GM23338 (cell line): ENCODE data around the gene ZFP62. TPM values are rescaled to one million over a fixed set of nuclear protein-coding genes. Genes with fewer than 3 reads are reported as not detected.

ENCODE experiments used
- ATAC-seq: fragments of 200-7000 bp; cut with Tn5 transposase; 3 replicates; pipeline ENCODE4 v1.9.1; 2020
- DNase-seq: peaks from one replicate; pipeline ENCODE4 v3.0.0-alpha.2; 2015; ENCODE audit warnings: low spot score
- H2AFZ ChIP-seq: fragments of 200-600 bp; sonication (generic); 2 replicates; pipeline ENCODE4 v1.8.0; 2016; ENCODE audit warnings: antibody characterized with exemption, mild to moderate bottlenecking, moderate library complexity
- H3F3A ChIP-seq: fragments of 200-600 bp; sonication (generic); replicated peaks from 2 replicates; pipeline ENCODE4 v1.8.0; 2017; ENCODE audit warnings: antibody characterized with exemption, mixed run types, low read depth
- H3K27ac ChIP-seq: fragments of 200-600 bp; sonication (generic); 2 replicates; pipeline ENCODE4 v1.6.1; 2016; ENCODE audit warnings: low read depth
- H3K27me3 ChIP-seq: fragments of 200-600 bp; sonication (generic); 2 replicates; pipeline ENCODE4 v1.8.0; 2016; ENCODE audit warnings: mild to moderate bottlenecking, mixed run types, moderate library complexity; ENCODE audit not compliant: insufficient read depth
- H3K36me3 ChIP-seq: fragments of 200-600 bp; sonication (generic); 2 replicates; pipeline ENCODE4 v1.8.0; 2016; ENCODE audit warnings: mild to moderate bottlenecking; ENCODE audit not compliant: insufficient read depth
- H3K4me1 ChIP-seq: fragments of 200-600 bp; sonication (generic); 2 replicates; pipeline ENCODE4 v1.8.0; 2016; ENCODE audit warnings: mild to moderate bottlenecking, moderate library complexity; ENCODE audit not compliant: insufficient read depth
- H3K4me2 ChIP-seq: fragments of 200-600 bp; sonication (generic); 2 replicates; pipeline ENCODE4 v1.7.1; 2017; ENCODE audit warnings: mixed run types
- H3K4me3 ChIP-seq: fragments of 200-600 bp; sonication (generic); 2 replicates; pipeline ENCODE4 v1.6.1; 2016; ENCODE audit warnings: mixed run types
- H3K79me2 ChIP-seq: fragments of 200-600 bp; sonication (generic); replicated peaks from 2 replicates; pipeline ENCODE4 v1.8.0; 2017; ENCODE audit warnings: mild to moderate bottlenecking; ENCODE audit not compliant: insufficient read depth
- H3K9me2 ChIP-seq: fragments of 200-600 bp; sonication (generic); 2 replicates; pipeline ENCODE4 v1.8.0; 2017; ENCODE audit not compliant: insufficient read depth
- H4K20me1 ChIP-seq: fragments of 200-600 bp; sonication (generic); replicated peaks from 2 replicates; pipeline ENCODE4 v1.8.0; 2017; ENCODE audit warnings: mild to moderate bottlenecking; ENCODE audit not compliant: insufficient read depth
- H3K27ac Mint-ChIP-seq: 2 replicates; pipeline ENCODE4 v1.8.0; 2020; ENCODE audit warnings: inconsistent platforms, mild to moderate bottlenecking, moderate library complexity, mixed read lengths
- H3K27me3 Mint-ChIP-seq: 3 replicates; pipeline ENCODE4 v1.8.0; 2022; ENCODE audit warnings: low read depth, mild to moderate bottlenecking, moderate library complexity, mixed read lengths, inconsistent platforms; ENCODE audit not compliant: insufficient read depth, poor library complexity
- H3K36me3 Mint-ChIP-seq: 3 replicates; pipeline ENCODE4 v1.8.0; 2021; ENCODE audit warnings: low read depth, mild to moderate bottlenecking, inconsistent platforms, moderate library complexity, mixed read lengths
- H3K4me1 Mint-ChIP-seq: 3 replicates; pipeline ENCODE4 v1.8.0; 2020; ENCODE audit warnings: mild to moderate bottlenecking, inconsistent platforms, mixed read lengths
- H3K4me3 Mint-ChIP-seq: 3 replicates; pipeline ENCODE4 v1.8.0; 2021; ENCODE audit warnings: moderate library complexity, mild to moderate bottlenecking, inconsistent platforms, mixed read lengths
- H3K9me3 Mint-ChIP-seq: 3 replicates; pipeline ENCODE4 v1.8.0; 2020; ENCODE audit warnings: moderate library complexity, mild to moderate bottlenecking, inconsistent platforms, mixed read lengths
- EZH2phosphoT487 ChIP-seq: fragments of 200-600 bp; sonication (generic); IDR thresholded peaks from one replicate; pipeline ENCODE4 v1.8.1; 2018; ENCODE audit warnings: antibody characterized with exemption; ENCODE audit not compliant: unreplicated experiment
- JUNB ChIP-seq: IDR thresholded peaks from one replicate; pipeline ENCODE4 v1.6.1; 2016; ENCODE audit warnings: antibody characterized with exemption; ENCODE audit not compliant: unreplicated experiment
- NANOG ChIP-seq: IDR thresholded peaks from 2 replicates; pipeline ENCODE4 v1.6.1; 2016; ENCODE audit warnings: antibody characterized with exemption, borderline replicate concordance
- STAT1 ChIP-seq: IDR thresholded peaks from one replicate; pipeline ENCODE4 v1.6.1; 2016; ENCODE audit warnings: antibody characterized with exemption; ENCODE audit not compliant: unreplicated experiment
- polyA plus RNA-seq: library from polyadenylated mRNA; unstranded; fragments of >200 nt; fragmentation: Nextera tagmentation; extraction: Ambion mirVana; gene quantifications from 2 replicates; pipeline ENCODE4 v1.2.1, GENCODE V29; 2016
- total RNA-seq: library from RNA; depleted of rRNA; stranded (reverse); fragments of >200 nt; shearing (Covaris generic); gene quantifications from 2 replicates; pipeline ENCODE4 v1.2.3, GENCODE V29; 2014
- TF ChIP-seq, protein P1 (sequence below): IDR thresholded peaks from one replicate; pipeline ENCODE4 v1.6.1; 2018; ENCODE audit warnings: antibody characterized with exemption; ENCODE audit not compliant: unreplicated experiment
- TF ChIP-seq, protein P2 (sequence below): fragments of 250-450 bp; sonication (Bioruptor Pico); IDR thresholded peaks from 2 replicates; pipeline ENCODE4 v1.5.0; 2020; ENCODE audit warnings: mild to moderate bottlenecking, moderate library complexity
- TF ChIP-seq, protein P3 (sequence below): IDR thresholded peaks from 2 replicates; pipeline ENCODE4 v1.6.1; 2016; ENCODE audit warnings: antibody characterized with exemption

Gene ZFP62
- total and polyA plus RNA-seq, 2 experiments from 2014 or later: 32.9 to 33.2 TPM

DNA sequence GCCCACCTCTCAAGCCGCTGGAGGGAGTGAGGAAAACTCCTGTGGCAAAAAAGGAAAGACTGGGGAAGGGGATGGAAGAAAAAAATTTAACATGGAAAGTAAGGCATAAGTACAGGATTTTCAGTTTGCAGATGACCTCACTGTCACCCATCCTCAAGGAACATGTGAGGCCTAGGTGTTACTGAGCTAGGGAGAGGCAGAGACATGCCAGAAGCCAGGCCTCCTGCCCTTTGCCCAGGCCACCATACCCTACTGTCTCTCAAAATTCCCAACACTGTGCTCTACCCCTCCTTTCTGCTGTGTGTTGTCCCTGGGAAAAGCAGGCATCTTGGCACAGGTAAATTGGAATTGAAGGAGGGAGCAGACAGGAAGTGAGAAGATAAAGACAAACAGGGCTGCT is 54.0 kb downstream of the ZFP62 start:
- peaks cover 38% of the 10 kb centered on the region for H3K79me2 ChIP-seq
- peak overlapping the region; percentile 47; the same call in 1 of the 3 replicates for H3K4me3 Mint-ChIP-seq
- no peak for DNase-seq
- peaks cover 6% of the 10 kb centered on the region for H3K27me3 Mint-ChIP-seq
- H4K20me1 ChIP-seq: no peaks in the 10 kb centered on the region; the same call in 1 of the 2 replicates
- H3K4me2 ChIP-seq: 0 out of 2 replicates have a peak overlapping the region, but pooled peaks have one; percentile 43
- H3K9me3 Mint-ChIP-seq: no peaks in the 10 kb centered on the region; the same call in 2 of the 3 replicates
- no peaks in the 10 kb centered on the region for H3K36me3 ChIP-seq
- no peak overlapping the region for H3K27ac ChIP-seq
- H3K4me1 Mint-ChIP-seq: peaks cover 68% of the 10 kb centered on the region
- ATAC-seq: no peak
- no peak overlapping the region for H3K27ac Mint-ChIP-seq
- no peaks in the 10 kb centered on the region for H3K27me3 ChIP-seq
- peaks cover 36% of the 10 kb centered on the region for H3K4me1 ChIP-seq
- H3F3A ChIP-seq: peaks cover 12% of the 10 kb centered on the region; the same call in 1 of the 2 replicates
- no peak overlapping the region; the same call in 1 of the 2 replicates for H3K4me3 ChIP-seq
- no peak overlapping the region for H2AFZ ChIP-seq
- H3K9me2 ChIP-seq: no peaks in the 10 kb centered on the region
- TF ChIP-seq STAT1: no peak
- no peak for TF ChIP-seq EZH2phosphoT487
- TF ChIP-seq JUNB: no peak
- TF ChIP-seq NANOG: no peak
- TF ChIP-seq, protein P1, sequence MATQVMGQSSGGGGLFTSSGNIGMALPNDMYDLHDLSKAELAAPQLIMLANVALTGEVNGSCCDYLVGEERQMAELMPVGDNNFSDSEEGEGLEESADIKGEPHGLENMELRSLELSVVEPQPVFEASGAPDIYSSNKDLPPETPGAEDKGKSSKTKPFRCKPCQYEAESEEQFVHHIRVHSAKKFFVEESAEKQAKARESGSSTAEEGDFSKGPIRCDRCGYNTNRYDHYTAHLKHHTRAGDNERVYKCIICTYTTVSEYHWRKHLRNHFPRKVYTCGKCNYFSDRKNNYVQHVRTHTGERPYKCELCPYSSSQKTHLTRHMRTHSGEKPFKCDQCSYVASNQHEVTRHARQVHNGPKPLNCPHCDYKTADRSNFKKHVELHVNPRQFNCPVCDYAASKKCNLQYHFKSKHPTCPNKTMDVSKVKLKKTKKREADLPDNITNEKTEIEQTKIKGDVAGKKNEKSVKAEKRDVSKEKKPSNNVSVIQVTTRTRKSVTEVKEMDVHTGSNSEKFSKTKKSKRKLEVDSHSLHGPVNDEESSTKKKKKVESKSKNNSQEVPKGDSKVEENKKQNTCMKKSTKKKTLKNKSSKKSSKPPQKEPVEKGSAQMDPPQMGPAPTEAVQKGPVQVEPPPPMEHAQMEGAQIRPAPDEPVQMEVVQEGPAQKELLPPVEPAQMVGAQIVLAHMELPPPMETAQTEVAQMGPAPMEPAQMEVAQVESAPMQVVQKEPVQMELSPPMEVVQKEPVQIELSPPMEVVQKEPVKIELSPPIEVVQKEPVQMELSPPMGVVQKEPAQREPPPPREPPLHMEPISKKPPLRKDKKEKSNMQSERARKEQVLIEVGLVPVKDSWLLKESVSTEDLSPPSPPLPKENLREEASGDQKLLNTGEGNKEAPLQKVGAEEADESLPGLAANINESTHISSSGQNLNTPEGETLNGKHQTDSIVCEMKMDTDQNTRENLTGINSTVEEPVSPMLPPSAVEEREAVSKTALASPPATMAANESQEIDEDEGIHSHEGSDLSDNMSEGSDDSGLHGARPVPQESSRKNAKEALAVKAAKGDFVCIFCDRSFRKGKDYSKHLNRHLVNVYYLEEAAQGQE: no peak
- TF ChIP-seq, protein P2, sequence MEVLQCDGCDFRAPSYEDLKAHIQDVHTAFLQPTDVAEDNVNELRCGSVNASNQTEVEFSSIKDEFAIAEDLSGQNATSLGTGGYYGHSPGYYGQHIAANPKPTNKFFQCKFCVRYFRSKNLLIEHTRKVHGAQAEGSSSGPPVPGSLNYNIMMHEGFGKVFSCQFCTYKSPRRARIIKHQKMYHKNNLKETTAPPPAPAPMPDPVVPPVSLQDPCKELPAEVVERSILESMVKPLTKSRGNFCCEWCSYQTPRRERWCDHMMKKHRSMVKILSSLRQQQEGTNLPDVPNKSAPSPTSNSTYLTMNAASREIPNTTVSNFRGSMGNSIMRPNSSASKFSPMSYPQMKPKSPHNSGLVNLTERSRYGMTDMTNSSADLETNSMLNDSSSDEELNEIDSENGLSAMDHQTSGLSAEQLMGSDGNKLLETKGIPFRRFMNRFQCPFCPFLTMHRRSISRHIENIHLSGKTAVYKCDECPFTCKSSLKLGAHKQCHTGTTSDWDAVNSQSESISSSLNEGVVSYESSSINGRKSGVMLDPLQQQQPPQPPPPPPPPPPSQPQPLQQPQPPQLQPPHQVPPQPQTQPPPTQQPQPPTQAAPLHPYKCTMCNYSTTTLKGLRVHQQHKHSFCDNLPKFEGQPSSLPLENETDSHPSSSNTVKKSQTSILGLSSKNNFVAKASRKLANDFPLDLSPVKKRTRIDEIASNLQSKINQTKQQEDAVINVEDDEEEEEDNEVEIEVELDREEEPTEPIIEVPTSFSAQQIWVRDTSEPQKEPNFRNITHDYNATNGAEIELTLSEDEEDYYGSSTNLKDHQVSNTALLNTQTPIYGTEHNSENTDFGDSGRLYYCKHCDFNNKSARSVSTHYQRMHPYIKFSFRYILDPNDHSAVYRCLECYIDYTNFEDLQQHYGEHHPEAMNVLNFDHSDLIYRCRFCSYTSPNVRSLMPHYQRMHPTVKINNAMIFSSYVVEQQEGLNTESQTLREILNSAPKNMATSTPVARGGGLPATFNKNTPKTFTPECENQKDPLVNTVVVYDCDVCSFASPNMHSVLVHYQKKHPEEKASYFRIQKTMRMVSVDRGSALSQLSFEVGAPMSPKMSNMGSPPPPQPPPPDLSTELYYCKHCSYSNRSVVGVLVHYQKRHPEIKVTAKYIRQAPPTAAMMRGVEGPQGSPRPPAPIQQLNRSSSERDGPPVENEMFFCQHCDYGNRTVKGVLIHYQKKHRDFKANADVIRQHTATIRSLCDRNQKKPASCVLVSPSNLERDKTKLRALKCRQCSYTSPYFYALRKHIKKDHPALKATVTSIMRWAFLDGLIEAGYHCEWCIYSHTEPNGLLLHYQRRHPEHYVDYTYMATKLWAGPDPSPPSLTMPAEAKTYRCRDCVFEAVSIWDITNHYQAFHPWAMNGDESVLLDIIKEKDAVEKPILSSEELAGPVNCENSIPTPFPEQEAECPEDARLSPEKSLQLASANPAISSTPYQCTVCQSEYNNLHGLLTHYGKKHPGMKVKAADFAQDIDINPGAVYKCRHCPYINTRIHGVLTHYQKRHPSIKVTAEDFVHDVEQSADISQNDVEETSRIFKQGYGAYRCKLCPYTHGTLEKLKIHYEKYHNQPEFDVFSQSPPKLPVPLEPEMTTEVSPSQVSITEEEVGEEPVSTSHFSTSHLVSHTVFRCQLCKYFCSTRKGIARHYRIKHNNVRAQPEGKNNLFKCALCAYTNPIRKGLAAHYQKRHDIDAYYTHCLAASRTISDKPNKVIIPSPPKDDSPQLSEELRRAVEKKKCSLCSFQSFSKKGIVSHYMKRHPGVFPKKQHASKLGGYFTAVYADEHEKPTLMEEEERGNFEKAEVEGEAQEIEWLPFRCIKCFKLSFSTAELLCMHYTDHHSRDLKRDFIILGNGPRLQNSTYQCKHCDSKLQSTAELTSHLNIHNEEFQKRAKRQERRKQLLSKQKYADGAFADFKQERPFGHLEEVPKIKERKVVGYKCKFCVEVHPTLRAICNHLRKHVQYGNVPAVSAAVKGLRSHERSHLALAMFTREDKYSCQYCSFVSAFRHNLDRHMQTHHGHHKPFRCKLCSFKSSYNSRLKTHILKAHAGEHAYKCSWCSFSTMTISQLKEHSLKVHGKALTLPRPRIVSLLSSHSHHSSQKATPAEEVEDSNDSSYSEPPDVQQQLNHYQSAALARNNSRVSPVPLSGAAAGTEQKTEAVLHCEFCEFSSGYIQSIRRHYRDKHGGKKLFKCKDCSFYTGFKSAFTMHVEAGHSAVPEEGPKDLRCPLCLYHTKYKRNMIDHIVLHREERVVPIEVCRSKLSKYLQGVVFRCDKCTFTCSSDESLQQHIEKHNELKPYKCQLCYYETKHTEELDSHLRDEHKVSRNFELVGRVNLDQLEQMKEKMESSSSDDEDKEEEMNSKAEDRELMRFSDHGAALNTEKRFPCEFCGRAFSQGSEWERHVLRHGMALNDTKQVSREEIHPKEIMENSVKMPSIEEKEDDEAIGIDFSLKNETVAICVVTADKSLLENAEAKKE (CRISPR knock-in tag): no peak
- TF ChIP-seq, protein P3, sequence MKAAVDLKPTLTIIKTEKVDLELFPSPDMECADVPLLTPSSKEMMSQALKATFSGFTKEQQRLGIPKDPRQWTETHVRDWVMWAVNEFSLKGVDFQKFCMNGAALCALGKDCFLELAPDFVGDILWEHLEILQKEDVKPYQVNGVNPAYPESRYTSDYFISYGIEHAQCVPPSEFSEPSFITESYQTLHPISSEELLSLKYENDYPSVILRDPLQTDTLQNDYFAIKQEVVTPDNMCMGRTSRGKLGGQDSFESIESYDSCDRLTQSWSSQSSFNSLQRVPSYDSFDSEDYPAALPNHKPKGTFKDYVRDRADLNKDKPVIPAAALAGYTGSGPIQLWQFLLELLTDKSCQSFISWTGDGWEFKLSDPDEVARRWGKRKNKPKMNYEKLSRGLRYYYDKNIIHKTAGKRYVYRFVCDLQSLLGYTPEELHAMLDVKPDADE: no peak
- peaks cover 21% of the 10 kb centered on the region; the same call in 2 of the 3 replicates for H3K36me3 Mint-ChIP-seq
